ENCODE measurements around the gene FXYD5.

GRCh38 chr19:35134601-35135242 lies 19.8 kb upstream of the FXYD5 start, which contains the start of gene LGI4:
- TF ChIP-seq POLR2A (IDR thresholded peaks at IDR 0.05; ENCODE audit: low read depth, low read length), result no peak
- TF ChIP-seq TAF1 (IDR thresholded peaks at IDR 0.05; ENCODE audit: low read depth, low read length), result no peak
- TF ChIP-seq POU2F2 (IDR thresholded peaks at IDR 0.05; ENCODE audit: low read depth, low read length), result no peak
- TF ChIP-seq POLR2AphosphoS5 (IDR thresholded peaks at IDR 0.05; ENCODE audit: low read depth, low read length), result no peak
